OCI-LY7 (cell line): ENCODE measurements around the gene FBXO31.

Experiments
- CTCF ChIP-seq: fragments of 200-600 bp; sonication (generic); conservative IDR thresholded peaks from 2 replicates; pipeline ENCODE4 v1.5.1; 2014; ENCODE audit warnings: mild to moderate bottlenecking, antibody characterized with exemption, low read length, moderate library complexity, mixed read lengths
- EZH2phosphoT487 ChIP-seq: fragments of 200-600 bp; sonication (generic); IDR thresholded peaks from 2 replicates; pipeline ENCODE4 v1.6.1; 2018; ENCODE audit warnings: low read depth, borderline replicate concordance, mild to moderate bottlenecking, mixed run types, antibody characterized with exemption, low read length, moderate library complexity, mixed read lengths

- no peak for TF ChIP-seq CTCF
- no peak for TF ChIP-seq EZH2phosphoT487
Observed at GRCh38 chr16:87361916-87362619, 21.5 kb downstream of the FBXO31 start.
